Endothelial cell of umbilical vein (primary cell): ENCODE measurements around the gene TMPRSS3. TPM values are rescaled to one million over a fixed set of nuclear protein-coding genes. Genes with fewer than 3 reads are reported as not detected.

Experiments
- BruUV-seq: library from RNA; stranded (reverse); fragments of 400-500 nt; replicated peaks from 2 replicates; lab custom pipeline; 2021; lab: Mats Ljungman, UMichigan
- CTCF ChIA-PET: fragments of 300-600, 350-600 bp; sonication (Branson Sonifier 250); formaldehyde crosslinking; loops from one replicate; lab custom pipeline; 2021; ENCODE audit warnings: antibody characterized with exemption, inconsistent platforms; lab: Charles Lee
- POLR2A ChIA-PET: fragments of 300-600, 350-600 bp; sonication (Branson Sonifier 250); formaldehyde crosslinking; loops from one replicate; lab custom pipeline; 2021; ENCODE audit warnings: antibody characterized with exemption, inconsistent platforms; lab: Charles Lee
- DNase-seq: peaks from one replicate; pipeline ENCODE4 v3.0.0-alpha.2; 2011; ENCODE audit warnings: low read depth, low spot score
- FAIRE-seq: peaks from 2 replicates; lab custom pipeline; 2011; peaks lifted over from hg19 to GRCh38; lab: Jason Lieb, UNC
- H2AFZ ChIP-seq: 2 replicates; pipeline ENCODE4 v1.6.0; 2012; ENCODE audit warnings: low read depth, low read length, control low read depth, inconsistent platforms
- H3K27ac ChIP-seq: 2 replicates; pipeline ENCODE4 v1.5.1; 2011; ENCODE audit warnings: low read depth, mild to moderate bottlenecking, control low read depth, low read length, moderate library complexity; ENCODE audit not compliant: insufficient read depth
- H3K27me3 ChIP-seq, 2 experiments: 2 replicates each; pipeline versions ENCODE4 v1.6.0 to v1.6.1; 2011; ENCODE audit warnings: low read length in 2 of 2, mixed read lengths in 1 of 2; ENCODE audit not compliant: control insufficient read depth in 2 of 2, insufficient read depth in 2 of 2
- H3K36me3 ChIP-seq, 2 experiments: 2 replicates in 1 of 2; 3 replicates in 1 of 2; pipeline ENCODE4 v1.5.1; 2011; ENCODE audit warnings: low read length in 2 of 2, mild to moderate bottlenecking in 1 of 2, moderate library complexity in 1 of 2; ENCODE audit not compliant: control insufficient read depth in 2 of 2, insufficient read depth in 2 of 2; ENCODE audit errors: extremely low read depth in 1 of 2
- H3K4me1 ChIP-seq: 3 replicates; pipeline ENCODE4 v1.5.1; 2011; ENCODE audit warnings: mild to moderate bottlenecking, low read length; ENCODE audit not compliant: control insufficient read depth, insufficient read depth; ENCODE audit errors: extremely low read depth
- H3K4me2 ChIP-seq: 2 replicates; pipeline ENCODE4 v1.6.1; 2011; ENCODE audit warnings: low read length, control low read depth, mixed read lengths; ENCODE audit not compliant: insufficient read depth
- H3K4me3 ChIP-seq, 3 experiments: fragments of 200-600 bp in 1 of 3; sonication (generic), shearing (Covaris generic) in 1 of 3; replicated peaks in 1 of 3; 2 replicates each; pipeline ENCODE4 v1.5.1; 2011 to 2016; ENCODE audit warnings: control low read depth in 3 of 3, low read length in 3 of 3, mild to moderate bottlenecking in 2 of 3, inconsistent platforms in 1 of 3, low read depth in 1 of 3, moderate library complexity in 1 of 3; ENCODE audit not compliant: insufficient read depth in 1 of 3
- H3K79me2 ChIP-seq: 2 replicates; pipeline ENCODE4 v1.6.0; 2012; ENCODE audit warnings: low read length, inconsistent platforms; ENCODE audit not compliant: control insufficient read depth, insufficient read depth
- H3K9ac ChIP-seq: replicated peaks from 2 replicates; pipeline ENCODE3; 2011; ENCODE audit warnings: low read length, control low read depth; ENCODE audit not compliant: insufficient read depth; ENCODE audit errors: extremely low read depth
- H3K9me1 ChIP-seq: replicated peaks from 3 replicates; pipeline ENCODE4 v1.6.0; 2011; ENCODE audit warnings: mild to moderate bottlenecking, low read length; ENCODE audit not compliant: control insufficient read depth, insufficient read depth; ENCODE audit errors: extremely low read depth
- H3K9me3 ChIP-seq: replicated peaks from 2 replicates; pipeline ENCODE4 v1.5.1; 2012; ENCODE audit warnings: low read length, inconsistent platforms; ENCODE audit not compliant: control insufficient read depth, insufficient read depth
- H4K20me1 ChIP-seq: replicated peaks from 2 replicates; pipeline ENCODE3; 2011; ENCODE audit warnings: mild to moderate bottlenecking, low read length; ENCODE audit not compliant: control insufficient read depth, insufficient read depth; ENCODE audit errors: extremely low read depth
- CTCF ChIP-seq, 2 donors: IDR thresholded peaks; 1 replicate in 1 of 2; 2 replicates in 1 of 2; pipeline ENCODE4 v1.5.1; 2011; ENCODE audit warnings: low read length in 2 of 2, mild to moderate bottlenecking in 2 of 2, moderate library complexity in 2 of 2, control low read depth in 1 of 2, inconsistent platforms in 1 of 2, low read depth in 1 of 2; ENCODE audit not compliant: insufficient read depth in 1 of 2; ENCODE audit errors: extremely low read depth in 1 of 2
- EZH2 ChIP-seq: IDR thresholded peaks from 2 replicates; pipeline ENCODE4 v1.6.1; 2012; ENCODE audit warnings: borderline replicate concordance, low read depth, mild to moderate bottlenecking, moderate library complexity, low read length, inconsistent platforms; ENCODE audit not compliant: severe bottlenecking
- FOS ChIP-seq: IDR thresholded peaks from 2 replicates; pipeline ENCODE4 v1.6.1; 2011; ENCODE audit warnings: mild to moderate bottlenecking, low read length, moderate library complexity, borderline replicate concordance; ENCODE audit not compliant: insufficient read depth
- GATA2 ChIP-seq: IDR thresholded peaks from 2 replicates; pipeline ENCODE4 v1.7.0; 2011; ENCODE audit warnings: low read depth, mild to moderate bottlenecking, moderate library complexity, mixed read lengths, low read length; ENCODE audit not compliant: insufficient read length, insufficient read depth
- JUN ChIP-seq: IDR thresholded peaks from 2 replicates; pipeline ENCODE4 v1.6.1; 2011; ENCODE audit warnings: borderline replicate concordance, low read depth; ENCODE audit not compliant: insufficient read length, insufficient read depth
- MAX ChIP-seq: IDR thresholded peaks from 2 replicates; pipeline ENCODE4 v1.6.1; 2011; ENCODE audit not compliant: insufficient read depth, insufficient read length
- MYC ChIP-seq: IDR thresholded peaks from one replicate; pipeline ENCODE4 v1.6.1; 2011; ENCODE audit warnings: mild to moderate bottlenecking, low read depth, low read length
- POLR2A ChIP-seq: IDR thresholded peaks from 2 replicates; pipeline ENCODE4 v1.6.1; 2012; ENCODE audit warnings: low read depth, mild to moderate bottlenecking, control low read depth, low read length
- POLR2AphosphoS5 ChIP-seq: IDR thresholded peaks from 2 replicates; pipeline ENCODE4 v1.6.1; 2012; ENCODE audit warnings: low read depth, mild to moderate bottlenecking, control low read depth, low read length, moderate library complexity; ENCODE audit not compliant: insufficient read depth
- dilution Hi-C: fragments of 300-500 bp; cut with MboI; formaldehyde crosslinking; loops from one replicate; pipeline ENCODE4 v1.15.0; 2019; ENCODE audit warnings: low sequenced_read_pairs; ENCODE audit not compliant: extremely low pct_ligation_motif_present
- intact Hi-C: fragments of 100-400 bp; cut with micrococcal nuclease; formaldehyde crosslinking; loops from one replicate; pipeline ENCODE4 v1.10.0; 2022
- polyA plus RNA-seq, 4 experiments: library from polyadenylated mRNA; depleted of rRNA in 3 of 4; stranded (reverse) in 3 of 4; unstranded in 1 of 4; fragments of >200 nt; gene quantifications; 2 replicates each; pipeline versions ENCODE4 v1.2.1 to v1.2.3, GENCODE V29; 2011 to 2012; ENCODE audit warnings: missing spikeins in 1 of 4
- total RNA-seq: library from RNA; stranded (reverse); gene quantifications from 2 replicates; pipeline ENCODE4 v1.2.3, GENCODE V29; 2021

The TMPRSS3 gene
- total and polyA plus RNA-seq, 2 donors (not counting 3 experiments of a cell fraction or from before 2014, with no cell fraction given), result not detected

- BruUV-seq, result no TSS peak
- Histone ChIP-seq H3K9me1 (no peaks in the 10 kb centered on the region), H3K4me3 (no peak overlapping the region), H4K20me1 (no peaks in the 10 kb centered on the region), H3K4me2 (no peak overlapping the region), H3K79me2 (no peaks in the 10 kb centered on the region), H2AFZ (no peak overlapping the region), H3K27ac (no peak overlapping the region), H3K9me3 (no peaks in the 10 kb centered on the region), H3K9ac (no peak overlapping the region), H3K4me1 (no peaks in the 10 kb centered on the region), H3K36me3 (no peaks in the 10 kb centered on the region), H3K27me3 (peaks cover 2 to 7% of the 10 kb centered on the region in 2 experiments)
- CTCF ChIA-PET, result no interaction called here
- FAIRE-seq (no peak), DNase-seq (no peak)
- dilution Hi-C loops (no loop called here), intact Hi-C loops (no loop called here)
- POLR2A ChIA-PET, result no interaction called here
- no peak for TF ChIP-seq JUN
- no peak for TF ChIP-seq EZH2
- no peak for TF ChIP-seq MYC
- no peak for TF ChIP-seq CTCF (IDR thresholded peaks at IDR 0.05; ENCODE audit: extremely low read depth in 1 of 2, insufficient read depth in 1 of 2, low read depth in 1 of 2, low read length in 2 of 2)
- TF ChIP-seq MAX, result no peak
- no peak for TF ChIP-seq POLR2A
- no peak for TF ChIP-seq GATA2
- TF ChIP-seq FOS, result no peak
- no peak for TF ChIP-seq POLR2AphosphoS5
Measured at GRCh38 chr21:42385619-42386018, 10.2 kb downstream of the TMPRSS3 start.
